ENCODE results near the gene CRKL.
A peak's percentile ranks its signal among the peaks of the same experiment; 100 is the strongest.

The CRKL gene

GRCh38 chr22:20951151-20951931, 34.1 kb downstream of the CRKL start:
- Histone ChIP-seq H3K27ac (replicated peaks) (no peak overlapping the region), H3K27me3 (ENCODE audit: insufficient read depth, poor library complexity, severe bottlenecking) (no peaks in the 10 kb centered on the region), H3K4me3 (replicated peaks; ENCODE audit: insufficient read depth, low read length) (no peak overlapping the region)
- no peak for DNase-seq (ENCODE audit: low read depth in 1 of 2, low spot score in 1 of 2)
- TF ChIP-seq, protein P1, sequence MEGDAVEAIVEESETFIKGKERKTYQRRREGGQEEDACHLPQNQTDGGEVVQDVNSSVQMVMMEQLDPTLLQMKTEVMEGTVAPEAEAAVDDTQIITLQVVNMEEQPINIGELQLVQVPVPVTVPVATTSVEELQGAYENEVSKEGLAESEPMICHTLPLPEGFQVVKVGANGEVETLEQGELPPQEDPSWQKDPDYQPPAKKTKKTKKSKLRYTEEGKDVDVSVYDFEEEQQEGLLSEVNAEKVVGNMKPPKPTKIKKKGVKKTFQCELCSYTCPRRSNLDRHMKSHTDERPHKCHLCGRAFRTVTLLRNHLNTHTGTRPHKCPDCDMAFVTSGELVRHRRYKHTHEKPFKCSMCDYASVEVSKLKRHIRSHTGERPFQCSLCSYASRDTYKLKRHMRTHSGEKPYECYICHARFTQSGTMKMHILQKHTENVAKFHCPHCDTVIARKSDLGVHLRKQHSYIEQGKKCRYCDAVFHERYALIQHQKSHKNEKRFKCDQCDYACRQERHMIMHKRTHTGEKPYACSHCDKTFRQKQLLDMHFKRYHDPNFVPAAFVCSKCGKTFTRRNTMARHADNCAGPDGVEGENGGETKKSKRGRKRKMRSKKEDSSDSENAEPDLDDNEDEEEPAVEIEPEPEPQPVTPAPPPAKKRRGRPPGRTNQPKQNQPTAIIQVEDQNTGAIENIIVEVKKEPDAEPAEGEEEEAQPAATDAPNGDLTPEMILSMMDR (IDR thresholded peaks at IDR 0.05; ENCODE audit: insufficient read depth, low read length), result no peak
- no peak for TF ChIP-seq SPI1 (IDR thresholded peaks at IDR 0.05; ENCODE audit: borderline replicate concordance, low read depth)
- no peak for TF ChIP-seq GABPA (IDR thresholded peaks at IDR 0.05; ENCODE audit: low read depth)
- TF ChIP-seq POLR2AphosphoS5 (IDR thresholded peaks at IDR 0.05; ENCODE audit: low read depth), result no peak
- TF ChIP-seq, protein P2, sequence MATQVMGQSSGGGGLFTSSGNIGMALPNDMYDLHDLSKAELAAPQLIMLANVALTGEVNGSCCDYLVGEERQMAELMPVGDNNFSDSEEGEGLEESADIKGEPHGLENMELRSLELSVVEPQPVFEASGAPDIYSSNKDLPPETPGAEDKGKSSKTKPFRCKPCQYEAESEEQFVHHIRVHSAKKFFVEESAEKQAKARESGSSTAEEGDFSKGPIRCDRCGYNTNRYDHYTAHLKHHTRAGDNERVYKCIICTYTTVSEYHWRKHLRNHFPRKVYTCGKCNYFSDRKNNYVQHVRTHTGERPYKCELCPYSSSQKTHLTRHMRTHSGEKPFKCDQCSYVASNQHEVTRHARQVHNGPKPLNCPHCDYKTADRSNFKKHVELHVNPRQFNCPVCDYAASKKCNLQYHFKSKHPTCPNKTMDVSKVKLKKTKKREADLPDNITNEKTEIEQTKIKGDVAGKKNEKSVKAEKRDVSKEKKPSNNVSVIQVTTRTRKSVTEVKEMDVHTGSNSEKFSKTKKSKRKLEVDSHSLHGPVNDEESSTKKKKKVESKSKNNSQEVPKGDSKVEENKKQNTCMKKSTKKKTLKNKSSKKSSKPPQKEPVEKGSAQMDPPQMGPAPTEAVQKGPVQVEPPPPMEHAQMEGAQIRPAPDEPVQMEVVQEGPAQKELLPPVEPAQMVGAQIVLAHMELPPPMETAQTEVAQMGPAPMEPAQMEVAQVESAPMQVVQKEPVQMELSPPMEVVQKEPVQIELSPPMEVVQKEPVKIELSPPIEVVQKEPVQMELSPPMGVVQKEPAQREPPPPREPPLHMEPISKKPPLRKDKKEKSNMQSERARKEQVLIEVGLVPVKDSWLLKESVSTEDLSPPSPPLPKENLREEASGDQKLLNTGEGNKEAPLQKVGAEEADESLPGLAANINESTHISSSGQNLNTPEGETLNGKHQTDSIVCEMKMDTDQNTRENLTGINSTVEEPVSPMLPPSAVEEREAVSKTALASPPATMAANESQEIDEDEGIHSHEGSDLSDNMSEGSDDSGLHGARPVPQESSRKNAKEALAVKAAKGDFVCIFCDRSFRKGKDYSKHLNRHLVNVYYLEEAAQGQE (IDR thresholded peaks at IDR 0.05; ENCODE audit: insufficient replicate concordance, low read depth), result no peak

DNA sequence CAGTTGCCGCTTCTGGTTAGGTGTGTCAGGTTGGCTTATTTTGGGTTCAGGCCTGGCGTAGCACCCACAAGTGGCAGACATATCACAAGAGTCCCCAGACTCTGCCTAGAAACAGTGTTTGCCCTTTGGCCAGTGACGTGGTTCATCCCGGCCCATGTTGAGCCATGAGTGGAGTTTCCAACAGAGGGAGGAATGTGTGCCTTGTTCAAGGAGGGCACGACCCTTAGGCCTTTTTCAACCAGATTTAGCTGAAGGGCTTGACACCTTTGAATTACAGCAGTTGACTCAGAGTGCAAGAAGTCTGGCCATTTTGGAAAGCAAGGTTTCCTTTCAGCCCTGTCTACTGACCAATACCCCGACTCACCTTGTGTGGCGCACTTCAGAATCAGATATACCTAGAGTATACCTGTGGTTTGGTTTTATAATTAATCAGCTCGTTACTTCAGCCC, 34.7 kb downstream of the CRKL start:
- DNase-seq (ENCODE audit: low read depth in 1 of 2, low spot score in 1 of 2), result no peak
- no peak overlapping the region for H3K27ac ChIP-seq (replicated peaks)
- TF ChIP-seq POLR2AphosphoS5 (IDR thresholded peaks at IDR 0.05; ENCODE audit: low read depth), result no peak
- TF ChIP-seq, protein P1 (IDR thresholded peaks at IDR 0.05; ENCODE audit: insufficient read depth, low read length), result no peak
- no peak for TF ChIP-seq GABPA (IDR thresholded peaks at IDR 0.05; ENCODE audit: low read depth)
- TF ChIP-seq, protein P2 (IDR thresholded peaks at IDR 0.05; ENCODE audit: insufficient replicate concordance, low read depth), result no peak
- TF ChIP-seq SPI1 (IDR thresholded peaks at IDR 0.05; ENCODE audit: borderline replicate concordance, low read depth), result no peak
- no peaks in the 10 kb centered on the region for H3K27me3 ChIP-seq (ENCODE audit: insufficient read depth, poor library complexity, severe bottlenecking)
- H3K4me3 ChIP-seq (replicated peaks; ENCODE audit: insufficient read depth, low read length), result no peak overlapping the region

DNA sequence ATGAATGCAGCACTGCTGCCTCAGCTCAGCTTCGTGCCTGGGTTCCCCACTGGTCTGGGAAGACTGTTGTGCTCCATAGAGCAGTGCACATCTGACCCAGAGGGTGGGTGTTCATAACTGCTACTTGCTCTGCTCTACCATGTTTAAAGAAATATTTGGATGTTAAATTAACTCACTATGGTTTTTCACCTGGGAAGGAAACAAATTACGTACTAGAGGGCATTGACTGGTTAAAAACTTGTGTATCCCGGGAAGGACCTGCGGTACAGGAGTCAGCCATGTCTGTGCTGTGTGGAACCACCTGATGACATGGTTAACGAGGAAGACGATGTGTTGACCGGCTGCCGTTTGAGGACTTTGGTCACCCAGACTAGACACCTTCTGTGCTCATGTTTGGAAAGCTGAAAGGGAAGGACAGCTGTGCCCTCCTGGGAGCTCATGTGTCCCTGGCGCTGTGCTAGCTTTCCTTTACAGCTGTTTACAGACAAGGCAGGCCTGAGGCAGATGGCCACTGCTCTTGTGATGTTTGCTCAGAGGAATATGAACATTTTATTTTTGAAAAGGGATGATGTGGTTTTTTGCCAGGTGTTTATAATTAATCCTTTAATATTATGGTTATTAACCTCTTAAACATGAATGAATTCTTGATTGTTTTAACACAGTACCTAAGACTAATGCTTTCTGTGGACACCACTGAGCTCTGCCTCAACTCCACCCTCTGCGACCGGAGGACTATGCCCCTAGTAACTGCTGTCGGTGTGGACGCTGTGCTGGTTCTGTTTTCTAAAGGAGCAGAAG, 35.5 kb downstream of the CRKL start:
- DNase-seq (ENCODE audit: low read depth in 1 of 2, low spot score in 1 of 2), result no peak
- no peak overlapping the region for H3K27ac ChIP-seq (replicated peaks)
- no peak overlapping the region for H3K4me3 ChIP-seq (replicated peaks; ENCODE audit: insufficient read depth, low read length)
- no peaks in the 10 kb centered on the region for H3K27me3 ChIP-seq (ENCODE audit: insufficient read depth, poor library complexity, severe bottlenecking)
- TF ChIP-seq GABPA (IDR thresholded peaks at IDR 0.05; ENCODE audit: low read depth) (no peak), POLR2AphosphoS5 (IDR thresholded peaks at IDR 0.05; ENCODE audit: low read depth) (peak; percentile 9; the same call in 1 of the 2 replicates)

- Histone ChIP-seq H3K27ac (replicated peaks) (no peak overlapping the region), H3K27me3 (ENCODE audit: insufficient read depth, poor library complexity, severe bottlenecking) (no peaks in the 10 kb centered on the region), H3K4me3 (replicated peaks; ENCODE audit: insufficient read depth, low read length) (no peak overlapping the region)
- TF ChIP-seq SPI1 (IDR thresholded peaks at IDR 0.05; ENCODE audit: borderline replicate concordance, low read depth), result no peak
- TF ChIP-seq, protein P2 (IDR thresholded peaks at IDR 0.05; ENCODE audit: insufficient replicate concordance, low read depth), result no peak
- TF ChIP-seq POLR2AphosphoS5 (IDR thresholded peaks at IDR 0.05; ENCODE audit: low read depth), result no peak
- TF ChIP-seq, protein P1 (IDR thresholded peaks at IDR 0.05; ENCODE audit: insufficient read depth, low read length), result no peak
- no peak for TF ChIP-seq GABPA (IDR thresholded peaks at IDR 0.05; ENCODE audit: low read depth)
- no peak for DNase-seq (ENCODE audit: low read depth in 1 of 2, low spot score in 1 of 2)
Measured at GRCh38 chr22:20953342-20953608, 36.1 kb downstream of the CRKL start.
